Astrocyte (in vitro differentiated cells and primary cell): Measurements from ENCODE around the gene MLST8. TPM values are rescaled to one million over a fixed set of nuclear protein-coding genes. Genes with fewer than 3 reads are reported as not detected.
A peak's percentile ranks its signal among the peaks of the same experiment; 100 is the strongest.
"Not testable (repeated sequence)": the region's sequence is repeated elsewhere in the genome, so short reads cannot be mapped to it uniquely, and the experiment has no call there.

Experiments used
- DNase-seq: peaks from one replicate; pipeline ENCODE4 v3.0.0-alpha.2; 2010; ENCODE audit warnings: low read depth
- FAIRE-seq: peaks from 2 replicates; lab custom pipeline; 2011; peaks lifted over from hg19 to GRCh38; lab: Jason Lieb, UNC
- H2AFZ ChIP-seq: 2 replicates; pipeline ENCODE4 v1.6.0; 2012; ENCODE audit warnings: low read depth, low read length, inconsistent platforms
- H3K27ac ChIP-seq: 2 replicates; pipeline ENCODE4 v1.5.1; 2011; ENCODE audit warnings: low read depth, low read length, inconsistent platforms
- H3K27me3 ChIP-seq: 2 replicates; pipeline ENCODE4 v1.6.0; 2011; ENCODE audit warnings: low read length, inconsistent platforms; ENCODE audit not compliant: insufficient read depth
- H3K36me3 ChIP-seq: 2 replicates; pipeline ENCODE4 v1.5.1; 2011; ENCODE audit warnings: low read length, inconsistent platforms; ENCODE audit not compliant: insufficient read depth
- H3K4me1 ChIP-seq: 2 replicates; pipeline ENCODE4 v1.5.1; 2011; ENCODE audit warnings: low read length, inconsistent platforms; ENCODE audit not compliant: insufficient read depth
- H3K4me2 ChIP-seq: 2 replicates; pipeline ENCODE4 v1.6.0; 2012; ENCODE audit warnings: low read length, inconsistent platforms
- H3K4me3 ChIP-seq: 2 replicates; pipeline ENCODE4 v1.5.1; 2011; ENCODE audit warnings: low read depth, mild to moderate bottlenecking, low read length, inconsistent platforms; ENCODE audit not compliant: insufficient read depth
- H3K79me2 ChIP-seq: 2 replicates; pipeline ENCODE4 v1.6.0; 2012; ENCODE audit warnings: mild to moderate bottlenecking, low read length, inconsistent platforms; ENCODE audit not compliant: insufficient read depth
- H3K9ac ChIP-seq: 2 replicates; pipeline ENCODE4 v1.6.0; 2012; ENCODE audit warnings: mild to moderate bottlenecking, low read length, inconsistent platforms
- H3K9me3 ChIP-seq: 2 replicates; pipeline ENCODE4 v1.5.1; 2012; ENCODE audit warnings: low read depth, mild to moderate bottlenecking, low read length, inconsistent platforms; ENCODE audit not compliant: insufficient read depth
- H4K20me1 ChIP-seq: 2 replicates; pipeline ENCODE4 v1.6.0; 2012; ENCODE audit warnings: low read length, inconsistent platforms; ENCODE audit not compliant: insufficient read depth
- H3K27ac Mint-ChIP-seq: one replicate; pipeline ENCODE4 v1.8.0; 2021; ENCODE audit warnings: mild to moderate bottlenecking, mixed read lengths; ENCODE audit not compliant: unreplicated experiment
- H3K27me3 Mint-ChIP-seq: one replicate; pipeline ENCODE4 v1.8.0; 2021; ENCODE audit warnings: low read depth, mixed read lengths; ENCODE audit not compliant: unreplicated experiment
- H3K36me3 Mint-ChIP-seq: one replicate; pipeline ENCODE4 v1.8.0; 2021; ENCODE audit warnings: low read depth, mixed read lengths; ENCODE audit not compliant: unreplicated experiment
- H3K4me1 Mint-ChIP-seq: one replicate; pipeline ENCODE4 v1.8.0; 2021; ENCODE audit warnings: low read depth, mixed read lengths; ENCODE audit not compliant: unreplicated experiment
- H3K4me3 Mint-ChIP-seq: one replicate; pipeline ENCODE4 v1.8.0; 2021; ENCODE audit warnings: mild to moderate bottlenecking, moderate library complexity, mixed read lengths; ENCODE audit not compliant: unreplicated experiment
- H3K9me3 Mint-ChIP-seq: one replicate; pipeline ENCODE4 v1.8.0; 2021; ENCODE audit warnings: mild to moderate bottlenecking, mixed read lengths; ENCODE audit not compliant: unreplicated experiment
- EZH2 ChIP-seq: IDR thresholded peaks from 2 replicates; pipeline ENCODE4 v1.6.1; 2012; ENCODE audit warnings: mild to moderate bottlenecking, low read length, inconsistent platforms; ENCODE audit not compliant: insufficient read depth
- total RNA-seq: library from RNA; stranded (reverse); gene quantifications from 2 replicates; pipeline ENCODE4 v1.2.1, GENCODE V29; 2021
- TF ChIP-seq, protein P1 (sequence below): IDR thresholded peaks from 2 replicates; pipeline ENCODE4 v1.5.1; 2011; ENCODE audit warnings: low read depth, mild to moderate bottlenecking, inconsistent platforms, low read length, moderate library complexity; ENCODE audit not compliant: insufficient read depth

MLST8 gene
- total RNA-seq, 1 donor from 2014 or later = 34.7 TPM

DNA sequence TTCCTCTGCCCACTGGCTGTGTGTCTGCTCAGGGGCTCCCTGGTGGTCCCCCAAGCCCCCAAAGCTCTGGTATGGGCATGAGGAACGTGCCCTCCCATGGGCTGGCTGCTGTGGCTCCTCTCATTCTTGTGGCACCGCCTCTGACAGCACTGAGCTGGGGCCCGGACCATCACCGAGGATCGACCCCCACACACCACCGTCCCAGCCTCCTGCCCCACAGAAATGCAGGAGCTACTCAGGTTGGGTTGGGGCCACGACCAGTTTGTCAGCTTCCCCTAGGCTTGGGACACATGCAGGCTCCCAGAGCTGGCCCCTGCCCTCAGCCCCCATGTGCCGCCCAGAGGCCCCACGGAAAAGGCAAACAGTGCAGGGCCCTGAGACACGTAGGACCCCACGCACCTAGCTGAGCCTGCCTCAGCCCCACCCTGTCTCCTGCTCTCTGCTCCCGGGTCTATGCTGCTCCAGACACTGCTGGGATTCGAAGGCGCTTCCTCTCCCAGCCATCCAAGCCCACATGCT is 5.6 kb upstream of the MLST8 start:
- DNase-seq (no peak), FAIRE-seq (no peak)
- no peak for TF ChIP-seq EZH2
- TF ChIP-seq, protein P1, sequence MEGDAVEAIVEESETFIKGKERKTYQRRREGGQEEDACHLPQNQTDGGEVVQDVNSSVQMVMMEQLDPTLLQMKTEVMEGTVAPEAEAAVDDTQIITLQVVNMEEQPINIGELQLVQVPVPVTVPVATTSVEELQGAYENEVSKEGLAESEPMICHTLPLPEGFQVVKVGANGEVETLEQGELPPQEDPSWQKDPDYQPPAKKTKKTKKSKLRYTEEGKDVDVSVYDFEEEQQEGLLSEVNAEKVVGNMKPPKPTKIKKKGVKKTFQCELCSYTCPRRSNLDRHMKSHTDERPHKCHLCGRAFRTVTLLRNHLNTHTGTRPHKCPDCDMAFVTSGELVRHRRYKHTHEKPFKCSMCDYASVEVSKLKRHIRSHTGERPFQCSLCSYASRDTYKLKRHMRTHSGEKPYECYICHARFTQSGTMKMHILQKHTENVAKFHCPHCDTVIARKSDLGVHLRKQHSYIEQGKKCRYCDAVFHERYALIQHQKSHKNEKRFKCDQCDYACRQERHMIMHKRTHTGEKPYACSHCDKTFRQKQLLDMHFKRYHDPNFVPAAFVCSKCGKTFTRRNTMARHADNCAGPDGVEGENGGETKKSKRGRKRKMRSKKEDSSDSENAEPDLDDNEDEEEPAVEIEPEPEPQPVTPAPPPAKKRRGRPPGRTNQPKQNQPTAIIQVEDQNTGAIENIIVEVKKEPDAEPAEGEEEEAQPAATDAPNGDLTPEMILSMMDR = no peak
- H3K79me2 ChIP-seq = no peaks in the 10 kb centered on the region
- H3K4me1 Mint-ChIP-seq = no peaks in the 10 kb centered on the region
- H3K36me3 Mint-ChIP-seq = no peaks in the 10 kb centered on the region
- no peak overlapping the region for H3K4me3 ChIP-seq
- H3K4me3 Mint-ChIP-seq = peak overlapping the region; percentile 43
- H3K27ac Mint-ChIP-seq = no peak overlapping the region
- no peak overlapping the region for H3K27ac ChIP-seq
- no peaks in the 10 kb centered on the region for H3K36me3 ChIP-seq
- peaks cover 9% of the 10 kb centered on the region for H4K20me1 ChIP-seq
- peaks cover 7% of the 10 kb centered on the region for H3K9me3 Mint-ChIP-seq
- H3K27me3 Mint-ChIP-seq = peaks cover 41% of the 10 kb centered on the region
- no peak overlapping the region for H2AFZ ChIP-seq
- H3K9me3 ChIP-seq = no peaks in the 10 kb centered on the region
- H3K4me1 ChIP-seq = peaks cover 1% of the 10 kb centered on the region
- no peak overlapping the region for H3K9ac ChIP-seq
- no peak overlapping the region for H3K4me2 ChIP-seq
- peaks cover 24% of the 10 kb centered on the region for H3K27me3 ChIP-seq

DNA sequence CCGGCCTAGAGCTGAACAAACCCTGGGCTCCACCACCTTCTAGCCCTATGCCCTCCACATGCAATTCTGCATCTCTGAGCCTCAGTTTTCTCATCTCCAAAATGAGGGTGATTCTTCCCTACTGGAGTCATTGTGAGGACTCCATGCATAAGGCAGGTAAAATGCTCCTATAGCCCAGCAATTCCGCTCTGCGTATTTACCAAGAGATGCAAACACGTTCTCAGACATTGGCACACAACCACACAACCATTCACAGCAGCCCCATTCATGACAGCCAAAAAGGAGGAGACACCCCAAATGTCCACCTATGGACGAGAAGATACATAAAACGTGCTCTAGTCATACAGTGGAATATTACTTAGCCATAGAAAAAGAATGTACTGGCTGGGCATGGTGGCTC is 4.9 kb upstream of the MLST8 start:
- Mint-ChIP-seq H3K4me1 (no peaks in the 10 kb centered on the region), H3K9me3 (peaks cover 7% of the 10 kb centered on the region), H3K27ac (no peak overlapping the region), H3K27me3 (peaks cover 37% of the 10 kb centered on the region), H3K4me3 (no peak overlapping the region), H3K36me3 (no peaks in the 10 kb centered on the region)
- no peaks in the 10 kb centered on the region for H3K79me2 ChIP-seq
- H3K4me3 ChIP-seq = no peak overlapping the region
- no peak for DNase-seq
- peaks cover 20% of the 10 kb centered on the region for H3K27me3 ChIP-seq
- peaks cover 4% of the 10 kb centered on the region for H3K4me1 ChIP-seq
- no peak for FAIRE-seq
- H4K20me1 ChIP-seq = peaks cover 3% of the 10 kb centered on the region
- H3K9me3 ChIP-seq = no peaks in the 10 kb centered on the region
- H3K4me2 ChIP-seq = no peak overlapping the region
- TF ChIP-seq, protein P1 = no peak
- TF ChIP-seq EZH2 = no peak
- no peak overlapping the region for H3K27ac ChIP-seq
- no peaks in the 10 kb centered on the region for H3K36me3 ChIP-seq
- H2AFZ ChIP-seq = no peak overlapping the region
- H3K9ac ChIP-seq = no peak overlapping the region

DNA sequence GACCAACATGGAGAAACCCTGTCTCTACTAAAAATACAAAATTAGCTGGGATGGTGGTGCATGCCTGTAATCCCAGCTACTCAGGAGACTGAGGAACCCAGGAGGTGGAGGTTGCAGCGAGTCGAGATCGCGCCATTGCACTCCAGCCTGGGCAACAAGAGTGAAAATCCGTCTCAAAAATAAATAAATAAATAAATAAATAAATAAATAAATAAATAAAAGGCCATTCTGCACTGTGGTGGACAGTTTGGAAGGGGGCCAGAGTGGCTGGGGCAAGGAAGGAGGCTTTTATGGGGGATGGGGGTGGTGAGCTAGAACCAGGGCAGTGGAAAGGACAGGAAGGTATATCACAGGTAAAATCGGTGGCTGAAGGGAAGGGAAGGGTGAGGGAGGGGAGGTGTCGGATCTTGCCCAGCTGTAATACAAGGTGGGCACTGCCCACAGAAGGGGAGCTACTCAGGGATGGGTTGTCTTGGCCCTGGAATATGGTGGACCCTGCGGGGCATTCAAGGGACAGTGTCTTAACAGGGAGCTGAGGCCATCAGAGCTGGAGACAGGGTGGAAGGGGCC is 2.0 kb upstream of the MLST8 start:
- not testable (repeated sequence) for FAIRE-seq, H3K4me1 Mint-ChIP-seq, DNase-seq, H3K27ac ChIP-seq, H3K9me3 ChIP-seq, H3K4me3 ChIP-seq, H3K9me3 Mint-ChIP-seq, H3K9ac ChIP-seq, H3K4me2 ChIP-seq, H3K36me3 ChIP-seq, H3K36me3 Mint-ChIP-seq, H3K27me3 ChIP-seq, H2AFZ ChIP-seq, H3K4me3 Mint-ChIP-seq, H4K20me1 ChIP-seq
- Mint-ChIP-seq H3K27me3 (peaks cover 31% of the 10 kb centered on the region), H3K27ac (peak overlapping the region; percentile 34)
- Histone ChIP-seq H3K79me2 (peaks cover 18% of the 10 kb centered on the region), H3K4me1 (peaks cover 11% of the 10 kb centered on the region)
